Measurements from ENCODE around the gene SAMHD1.

SAMHD1 gene

DNA sequence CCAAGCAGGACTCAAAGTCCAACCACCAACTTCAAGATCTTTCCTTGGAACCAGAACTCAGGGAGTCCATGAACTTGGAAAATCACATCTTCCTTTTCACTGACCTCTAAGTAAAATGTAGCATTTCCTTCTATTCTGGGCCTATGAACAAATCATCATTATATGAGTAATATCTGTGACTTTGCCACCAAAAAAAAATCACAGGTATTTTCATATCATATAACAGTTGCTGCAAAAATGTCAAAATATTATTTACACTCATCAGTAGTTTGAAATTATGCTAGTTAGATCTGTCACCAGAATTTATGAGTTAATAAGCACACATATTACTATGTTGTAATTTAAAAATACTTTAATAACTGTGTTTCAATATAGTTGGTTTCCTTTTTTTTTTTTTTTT, 102.8 kb downstream of the SAMHD1 start:
- H3K9ac ChIP-seq (ENCODE audit: low read length) = no peak overlapping the region
- no peak overlapping the region for H2BK5ac ChIP-seq (ENCODE audit: low read depth, low read length, poor library complexity)
- H2BK12ac ChIP-seq (ENCODE audit: low read length) = no peak overlapping the region
- H3K27ac ChIP-seq (ENCODE audit: low read depth, low read length) = no peak overlapping the region
- no peak for DNase-seq
- H3K9me3 ChIP-seq (ENCODE audit: insufficient read depth, low read depth, low read length) = peaks cover 1% of the 10 kb centered on the region
- H2AK5ac ChIP-seq (ENCODE audit: low read length) = no peak overlapping the region
- no peak overlapping the region for H4K12ac ChIP-seq (ENCODE audit: low read depth, low read length)
- H4K8ac ChIP-seq (ENCODE audit: low read depth, low read length) = no peak overlapping the region
- no peaks in the 10 kb centered on the region for H3K79me2 ChIP-seq (ENCODE audit: control insufficient read depth, insufficient read depth, low read length, poor library complexity)
- H4K91ac ChIP-seq (ENCODE audit: low read depth, low read length) = no peak overlapping the region
- H2BK120ac ChIP-seq (ENCODE audit: insufficient read depth, low read length, poor library complexity) = no peak overlapping the region
- no peak overlapping the region for H2AFZ ChIP-seq (ENCODE audit: insufficient read depth, low read length, poor library complexity)
- no peaks in the 10 kb centered on the region for H3K27me3 ChIP-seq (ENCODE audit: insufficient read depth, low read length)
- no peak overlapping the region for H3K14ac ChIP-seq (ENCODE audit: low read length)
- no peak overlapping the region for H3K4me2 ChIP-seq (ENCODE audit: low read length)
- H3K23ac ChIP-seq (ENCODE audit: low read length) = no peak overlapping the region
- H3K4me3 ChIP-seq (ENCODE audit: low read depth, low read length) = no peak overlapping the region
- no peak overlapping the region for H3K4ac ChIP-seq (ENCODE audit: low read depth, low read length)
- no peak overlapping the region for H3K18ac ChIP-seq (ENCODE audit: low read length)
- peaks cover 15 to 18% of the 10 kb centered on the region in 2 experiments for H3K4me1 ChIP-seq (ENCODE audit: control insufficient read depth in 1 of 2, insufficient read depth in 2 of 2, low read length in 2 of 2)
- peaks cover 2% of the 10 kb centered on the region for H3K79me1 ChIP-seq (ENCODE audit: low read length)
- H3K36me3 ChIP-seq (ENCODE audit: control insufficient read depth in 1 of 2, insufficient read depth in 2 of 2, low read length in 2 of 2) = no peaks in the 10 kb centered on the region

- Histone ChIP-seq H2AK5ac (ENCODE audit: low read length) (no peak overlapping the region), H3K23ac (ENCODE audit: low read length) (no peak overlapping the region), H3K4ac (ENCODE audit: low read depth, low read length) (no peak overlapping the region), H3K18ac (ENCODE audit: low read length) (no peak overlapping the region), H3K27me3 (ENCODE audit: insufficient read depth, low read length) (no peaks in the 10 kb centered on the region), H2AFZ (ENCODE audit: insufficient read depth, low read length, poor library complexity) (no peak overlapping the region), H3K79me1 (ENCODE audit: low read length) (peaks cover 2% of the 10 kb centered on the region), H3K36me3 (ENCODE audit: control insufficient read depth in 1 of 2, insufficient read depth in 2 of 2, low read length in 2 of 2) (no peaks in the 10 kb centered on the region), H4K12ac (ENCODE audit: low read depth, low read length) (no peak overlapping the region), H3K4me3 (ENCODE audit: low read depth, low read length) (no peak overlapping the region), H3K9me3 (ENCODE audit: insufficient read depth, low read depth, low read length) (peaks cover 1% of the 10 kb centered on the region), H4K8ac (ENCODE audit: low read depth, low read length) (no peak overlapping the region), H3K27ac (ENCODE audit: low read depth, low read length) (no peak overlapping the region), H3K14ac (ENCODE audit: low read length) (no peak overlapping the region), H3K4me2 (ENCODE audit: low read length) (no peak overlapping the region), H2BK12ac (ENCODE audit: low read length) (no peak overlapping the region), H3K9ac (ENCODE audit: low read length) (no peak overlapping the region), H4K91ac (ENCODE audit: low read depth, low read length) (no peak overlapping the region), H2BK5ac (ENCODE audit: low read depth, low read length, poor library complexity) (no peak overlapping the region), H2BK120ac (ENCODE audit: insufficient read depth, low read length, poor library complexity) (no peak overlapping the region), H3K79me2 (ENCODE audit: control insufficient read depth, insufficient read depth, low read length, poor library complexity) (no peaks in the 10 kb centered on the region), H3K4me1 (ENCODE audit: control insufficient read depth in 1 of 2, insufficient read depth in 2 of 2, low read length in 2 of 2) (peaks cover 18 to 20% of the 10 kb centered on the region in 2 experiments)
- no peak for DNase-seq
- no CpG with 5 or more reads among the region's 6 CpGs for WGBS (ENCODE audit: extremely low coverage, insufficient coverage, insufficient read length)
Measured at GRCh38 chr20:36848078-36848660, 103.3 kb downstream of the SAMHD1 start.

GRCh38 chr20:36847710-36848040, 103.8 kb downstream of the SAMHD1 start:
- Histone ChIP-seq H3K9ac (ENCODE audit: low read length) (no peak overlapping the region), H2BK5ac (ENCODE audit: low read depth, low read length, poor library complexity) (no peak overlapping the region), H2AK5ac (ENCODE audit: low read length) (no peak overlapping the region), H2BK120ac (ENCODE audit: insufficient read depth, low read length, poor library complexity) (no peak overlapping the region), H3K79me2 (ENCODE audit: control insufficient read depth, insufficient read depth, low read length, poor library complexity) (no peaks in the 10 kb centered on the region), H4K12ac (ENCODE audit: low read depth, low read length) (no peak overlapping the region), H4K91ac (ENCODE audit: low read depth, low read length) (no peak overlapping the region), H3K4me2 (ENCODE audit: low read length) (no peak overlapping the region), H3K4me1 (ENCODE audit: control insufficient read depth in 1 of 2, insufficient read depth in 2 of 2, low read length in 2 of 2) (peaks cover 18 to 20% of the 10 kb centered on the region in 2 experiments), H2AFZ (ENCODE audit: insufficient read depth, low read length, poor library complexity) (no peak overlapping the region), H3K4me3 (ENCODE audit: low read depth, low read length) (no peak overlapping the region), H3K18ac (ENCODE audit: low read length) (no peak overlapping the region), H2BK12ac (ENCODE audit: low read length) (no peak overlapping the region), H3K79me1 (ENCODE audit: low read length) (peaks cover 2% of the 10 kb centered on the region), H3K36me3 (ENCODE audit: control insufficient read depth in 1 of 2, insufficient read depth in 2 of 2, low read length in 2 of 2) (no peaks in the 10 kb centered on the region), H4K8ac (ENCODE audit: low read depth, low read length) (no peak overlapping the region), H3K27me3 (ENCODE audit: insufficient read depth, low read length) (no peaks in the 10 kb centered on the region), H3K4ac (ENCODE audit: low read depth, low read length) (no peak overlapping the region), H3K14ac (ENCODE audit: low read length) (no peak overlapping the region), H3K23ac (ENCODE audit: low read length) (no peak overlapping the region), H3K9me3 (ENCODE audit: insufficient read depth, low read depth, low read length) (peaks cover 1% of the 10 kb centered on the region), H3K27ac (ENCODE audit: low read depth, low read length) (no peak overlapping the region)
- no CpG with 5 or more reads among the region's 1 CpG for WGBS (ENCODE audit: extremely low coverage, insufficient coverage, insufficient read length)
- peak in 1 of 2 donors; percentile 40 for DNase-seq

DNA sequence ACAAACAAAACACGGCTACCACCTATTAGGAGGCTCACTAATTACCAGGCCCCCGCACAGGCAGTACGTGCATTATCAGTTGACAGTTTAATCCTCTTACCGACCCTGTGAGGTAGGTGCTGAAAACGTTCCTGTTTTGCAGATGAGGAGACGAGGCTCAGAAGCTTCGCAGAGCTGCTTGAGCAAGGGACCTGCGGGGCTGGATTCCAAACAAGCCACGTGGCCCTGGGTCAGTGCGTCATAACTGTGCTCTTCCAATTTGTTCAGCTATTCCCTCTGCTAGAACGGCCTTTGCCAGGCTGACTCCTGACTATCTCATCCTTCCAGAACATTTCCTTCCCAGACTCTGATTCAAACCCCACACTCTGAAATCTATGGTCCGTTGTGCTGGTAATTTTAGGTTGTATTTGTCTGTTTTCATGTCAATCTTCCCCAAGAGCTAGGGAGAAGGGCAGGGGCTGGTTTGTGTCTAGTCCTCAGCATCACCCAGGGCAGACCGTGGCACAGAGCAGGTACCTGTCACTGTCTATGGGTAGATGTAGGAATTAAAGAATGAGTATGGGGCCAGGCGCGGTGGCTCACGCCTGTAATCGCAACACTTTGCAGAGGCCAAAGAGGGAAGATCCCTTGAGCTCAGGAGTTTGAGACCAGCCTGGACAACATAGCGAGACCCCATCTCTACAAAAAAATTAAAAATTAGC, 104.3 kb downstream of the SAMHD1 start:
- no peak overlapping the region for H2BK12ac ChIP-seq (ENCODE audit: low read length)
- no peak overlapping the region for H3K14ac ChIP-seq (ENCODE audit: low read length)
- H4K91ac ChIP-seq (ENCODE audit: low read depth, low read length) = no peak overlapping the region
- peak overlapping the region; percentile 11 for H3K4me2 ChIP-seq (ENCODE audit: low read length)
- H2BK120ac ChIP-seq (ENCODE audit: insufficient read depth, low read length, poor library complexity) = no peak overlapping the region
- no peak overlapping the region for H2BK5ac ChIP-seq (ENCODE audit: low read depth, low read length, poor library complexity)
- no peak overlapping the region for H4K8ac ChIP-seq (ENCODE audit: low read depth, low read length)
- H3K4me3 ChIP-seq (ENCODE audit: low read depth, low read length) = no peak overlapping the region
- H3K79me1 ChIP-seq (ENCODE audit: low read length) = peaks cover 2% of the 10 kb centered on the region
- no peak overlapping the region for H3K18ac ChIP-seq (ENCODE audit: low read length)
- H3K4ac ChIP-seq (ENCODE audit: low read depth, low read length) = no peak overlapping the region
- peaks cover 1% of the 10 kb centered on the region for H3K9me3 ChIP-seq (ENCODE audit: insufficient read depth, low read depth, low read length)
- peak; percentile 95 for DNase-seq
- H2AK5ac ChIP-seq (ENCODE audit: low read length) = no peak overlapping the region
- H4K12ac ChIP-seq (ENCODE audit: low read depth, low read length) = no peak overlapping the region
- H3K79me2 ChIP-seq (ENCODE audit: control insufficient read depth, insufficient read depth, low read length, poor library complexity) = no peaks in the 10 kb centered on the region
- no CpG with 5 or more reads among the region's 18 CpGs for WGBS (ENCODE audit: extremely low coverage, insufficient coverage, insufficient read length)
- H3K23ac ChIP-seq (ENCODE audit: low read length) = no peak overlapping the region
- no peaks in the 10 kb centered on the region for H3K27me3 ChIP-seq (ENCODE audit: insufficient read depth, low read length)
- peak overlapping the region; percentile 9 for H3K27ac ChIP-seq (ENCODE audit: low read depth, low read length)
- no peaks in the 10 kb centered on the region for H3K36me3 ChIP-seq (ENCODE audit: control insufficient read depth in 1 of 2, insufficient read depth in 2 of 2, low read length in 2 of 2)
- no peak overlapping the region for H2AFZ ChIP-seq (ENCODE audit: insufficient read depth, low read length, poor library complexity)
- peaks cover 18 to 20% of the 10 kb centered on the region in 2 experiments for H3K4me1 ChIP-seq (ENCODE audit: control insufficient read depth in 1 of 2, insufficient read depth in 2 of 2, low read length in 2 of 2)
- no peak overlapping the region for H3K9ac ChIP-seq (ENCODE audit: low read length)
